HG03460 (cell line): ENCODE data around the gene TOE1.
"Not testable (repeated sequence)": the region's sequence is repeated elsewhere in the genome, so short reads cannot be mapped to it uniquely, and the experiment has no call there.

Source experiments
- ATAC-seq: cut with Tn5 transposase; IDR thresholded peaks from one replicate; pipeline ENCODE4 v1.9.1; 2021; ENCODE audit not compliant: unreplicated experiment

The TOE1 gene

GRCh38 chr1:45339789-45340558 is at the start of gene TOE1, which contains the start of gene MUTYH:
Gene TOE1 (plus strand): TSS chr1:45340170. CDS start chr1:45340253, 83 bp downstream.
Gene MUTYH (minus strand): TSS chr1:45340440. CDS start chr1:45334505, 5,935 bp downstream.
- ATAC-seq = peak; percentile 82

- ATAC-seq = not testable (repeated sequence)
These were observed 49.0 kb upstream of the TOE1 start for GRCh38 chr1:45291002-45291401.

GRCh38 chr1:45291716-45292115 is 48.3 kb upstream of the TOE1 start:
- ATAC-seq = no peak

- ATAC-seq = no peak
These were observed 42.2 kb upstream of the TOE1 start for GRCh38 chr1:45297666-45298356.

- ATAC-seq = no peak
These were observed 40.7 kb upstream of the TOE1 start for GRCh38 chr1:45299296-45299695.

- no peak for ATAC-seq
These were observed 39.8 kb upstream of the TOE1 start for GRCh38 chr1:45299981-45300668.

GRCh38 chr1:45300669-45300997 is 39.3 kb upstream of the TOE1 start:
- no peak for ATAC-seq

- ATAC-seq = no peak
These were observed 37.3 kb upstream of the TOE1 start for GRCh38 chr1:45302505-45303150.

- peak; percentile 66 for ATAC-seq
These were observed 36.3 kb upstream of the TOE1 start for GRCh38 chr1:45303520-45304310.

GRCh38 chr1:45304311-45305081 is 35.5 kb upstream of the TOE1 start:
- ATAC-seq = peak; percentile 5

- ATAC-seq = no peak
These were observed 34.7 kb upstream of the TOE1 start for GRCh38 chr1:45305231-45305630.

GRCh38 chr1:45306319-45306718 is 33.7 kb upstream of the TOE1 start:
- ATAC-seq = no peak

GRCh38 chr1:45306905-45307304 is 33.1 kb upstream of the TOE1 start:
- no peak for ATAC-seq

- no peak for ATAC-seq
These were observed 25.7 kb upstream of the TOE1 start for GRCh38 chr1:45314266-45314665.

- ATAC-seq = no peak
These were observed 22.8 kb upstream of the TOE1 start for GRCh38 chr1:45317166-45317565.

- no peak for ATAC-seq
These were observed 20.2 kb upstream of the TOE1 start for GRCh38 chr1:45319761-45320160.

GRCh38 chr1:45321444-45321843 is 18.5 kb upstream of the TOE1 start:
- ATAC-seq = no peak

- ATAC-seq = no peak
These were observed 17.4 kb upstream of the TOE1 start for GRCh38 chr1:45322486-45323040.

- ATAC-seq = no peak
These were observed 14.0 kb upstream of the TOE1 start for GRCh38 chr1:45325851-45326506.
